HepG2 (cell line): ENCODE results near the gene BABAM1. TPM values are rescaled to one million over a fixed set of nuclear protein-coding genes. Genes with fewer than 3 reads are reported as not detected.
A peak's percentile ranks its signal among the peaks of the same experiment; 100 is the strongest.

Experiments used
- DR1 ChIP-seq: sonication (generic); formaldehyde crosslinking; IDR thresholded peaks from 2 replicates; pipeline ENCODE4 v1.8.0; 2021; ENCODE audit warnings: mild to moderate bottlenecking, missing genetic modification reagents, inconsistent platforms
- HMGXB4 ChIP-seq, 2 experiments: sonication (generic) in 1 of 2; formaldehyde crosslinking in 1 of 2; IDR thresholded peaks; 2 replicates each; pipeline versions ENCODE4 v1.4.0 to v1.6.1; 2018 to 2020; ENCODE audit warnings: missing genetic modification reagents in 2 of 2, borderline replicate concordance in 1 of 2, low read depth in 1 of 2, mild to moderate bottlenecking in 1 of 2, missing biosample characterization in 1 of 2
- KDM3A ChIP-seq: IDR thresholded peaks from 2 replicates; pipeline ENCODE4 v1.6.1; 2018; ENCODE audit warnings: low read depth, missing compliant biosample characterization
- KDM5B ChIP-seq: sonication (generic); formaldehyde crosslinking; IDR thresholded peaks from 2 replicates; pipeline ENCODE4 v1.4.0; 2020; ENCODE audit warnings: missing genetic modification reagents, mild to moderate bottlenecking, borderline replicate concordance
- LCORL ChIP-seq, 2 experiments: fragments of 450-650 bp in 1 of 2; sonication (generic) in 1 of 2; formaldehyde crosslinking in 1 of 2; IDR thresholded peaks; 2 replicates each; pipeline versions ENCODE4 v1.5.0 to v1.6.1; 2017 to 2020; ENCODE audit warnings: antibody characterized with exemption in 1 of 2, missing genetic modification reagents in 1 of 2
- MAF1 ChIP-seq: sonication (generic); formaldehyde crosslinking; IDR thresholded peaks from 2 replicates; pipeline ENCODE4 v1.5.0; 2020; ENCODE audit warnings: missing genetic modification reagents, borderline replicate concordance
- MAFG ChIP-seq: sonication (generic); formaldehyde crosslinking; IDR thresholded peaks from 2 replicates; pipeline ENCODE4 v1.5.1; 2020; ENCODE audit warnings: mild to moderate bottlenecking, missing genetic modification reagents
- MXD1 ChIP-seq: sonication (generic); formaldehyde crosslinking; IDR thresholded peaks from 2 replicates; pipeline ENCODE4 v1.4.0; 2020; ENCODE audit warnings: mild to moderate bottlenecking, missing genetic modification reagents
- PAXIP1 ChIP-seq: sonication (generic); formaldehyde crosslinking; conservative IDR thresholded peaks from 2 replicates; pipeline ENCODE4 v1.4.0; 2020; ENCODE audit warnings: mild to moderate bottlenecking, missing genetic modification reagents, moderate library complexity
- POLR2A ChIP-seq, 2 experiments: IDR thresholded peaks; 2 replicates each; pipeline ENCODE4 v1.6.1; 2011; ENCODE audit warnings: low read depth in 2 of 2, low read length in 2 of 2, mild to moderate bottlenecking in 1 of 2, moderate library complexity in 1 of 2; ENCODE audit not compliant: insufficient read depth in 1 of 2
- SNAPC2 ChIP-seq: sonication (generic); formaldehyde crosslinking; IDR thresholded peaks from 2 replicates; pipeline ENCODE4 v1.8.1; 2022; ENCODE audit warnings: mild to moderate bottlenecking, missing genetic modification reagents
- ZBTB20 ChIP-seq: sonication (generic); formaldehyde crosslinking; IDR thresholded peaks from 2 replicates; pipeline ENCODE4 v1.8.1; 2023; ENCODE audit warnings: missing genetic modification reagents, low read depth, mild to moderate bottlenecking, borderline replicate concordance
- ZHX2 ChIP-seq, 2 experiments: sonication (generic) in 1 of 2; formaldehyde crosslinking in 1 of 2; IDR thresholded peaks; 2 replicates each; pipeline versions ENCODE4 v1.6.1 to v1.9.0; 2014 to 2022; ENCODE audit warnings: antibody characterized with exemption in 1 of 2, borderline replicate concordance in 1 of 2, inconsistent platforms in 1 of 2, low read depth in 1 of 2, missing genetic modification reagents in 1 of 2
- ZNF761 ChIP-seq: sonication (generic); formaldehyde crosslinking; conservative IDR thresholded peaks from 2 replicates; pipeline ENCODE4 v1.4.0; 2020; ENCODE audit warnings: mild to moderate bottlenecking, missing genetic modification reagents
- ZNF878 ChIP-seq: sonication (generic); formaldehyde crosslinking; IDR thresholded peaks from 2 replicates; pipeline ENCODE4 v1.8.1; 2023; ENCODE audit warnings: mild to moderate bottlenecking, missing genetic modification reagents, moderate library complexity
- polyA plus RNA-seq, 8 experiments: library from polyadenylated mRNA; depleted of rRNA in 3 of 8; stranded (reverse) in 7 of 8; unstranded in 1 of 8; fragments of >200 nt; fragmentation: Illumina TruSeq in 4 of 8; extraction: Trizol in 4 of 8; gene quantifications; 2 replicates each; pipeline versions ENCODE4 v1.2.1 to v1.2.3, GENCODE V29; 2011 to 2016; ENCODE audit warnings: low read depth in 4 of 8, missing spikeins in 1 of 8, mixed read lengths in 1 of 8; ENCODE audit not compliant: insufficient read depth in 1 of 8
- total RNA-seq, 5 experiments: library from RNA; depleted of rRNA; stranded (reverse); fragments of >200 nt; fragmentation: Illumina TruSeq; extraction: Trizol; gene quantifications; 2 replicates each; pipeline ENCODE4 v1.2.3, GENCODE V29; 2016; ENCODE audit warnings: low read depth in 1 of 5

Gene BABAM1
- total and polyA plus RNA-seq, 2 of the 13 experiments (the other 11 are each of a cell fraction or from before 2014, with no cell fraction given) = 70.0 to 82.0 TPM

GRCh38 chr19:17282488-17283125, 15.4 kb downstream of the BABAM1 start (continued):
- no peak for TF ChIP-seq ZHX2 (IDR thresholded peaks at IDR 0.05; ENCODE audit: low read depth)
- TF ChIP-seq ZHX2 (CRISPR knock-in tag; IDR thresholded peaks at IDR 0.05; ENCODE audit: borderline replicate concordance) = no peak
- TF ChIP-seq ZNF761 = 0 out of 2 replicates have a peak, but pooled peaks have one; percentile 38
- no peak for TF ChIP-seq MAFG (CRISPR knock-in tag)
- no peak for TF ChIP-seq ZNF878 (CRISPR knock-in tag)
- TF ChIP-seq DR1 (CRISPR knock-in tag) = peak; percentile 45
- no peak for TF ChIP-seq SNAPC2 (CRISPR knock-in tag)
- no peak for TF ChIP-seq POLR2A (IDR thresholded peaks at IDR 0.05; ENCODE audit: insufficient read depth in 1 of 2, low read depth in 2 of 2, low read length in 2 of 2)
- TF ChIP-seq ZBTB20 (CRISPR knock-in tag) = 0 out of 2 replicates have a peak, but pooled peaks have one; percentile 24
- peak; percentile 25; the same call in 1 of the 2 replicates for TF ChIP-seq PAXIP1 (CRISPR knock-in tag)
- TF ChIP-seq KDM5B (CRISPR knock-in tag) = peak; percentile 76; the same call in 1 of the 2 replicates
- TF ChIP-seq KDM3A (CRISPR knock-in tag) = peak; percentile 67; the same call in 1 of the 2 replicates
- TF ChIP-seq MAF1 (CRISPR knock-in tag) = no peak
- peak; percentile 78 to 80 for TF ChIP-seq HMGXB4 (CRISPR knock-in tag; IDR thresholded peaks at IDR 0.05; ENCODE audit: borderline replicate concordance in 1 of 2, low read depth in 1 of 2)
- TF ChIP-seq MXD1 = no peak
- TF ChIP-seq LCORL (IDR thresholded peaks at IDR 0.05) = no peak
- TF ChIP-seq LCORL (CRISPR knock-in tag; IDR thresholded peaks at IDR 0.05) = peak; percentile 67
